T-helper 17 cell (primary cell): Measurements from ENCODE around the gene CCDC184. TPM values are rescaled to one million over a fixed set of nuclear protein-coding genes. Genes with fewer than 3 reads are reported as not detected.

Experiments used
- ATAC-seq: fragments of 150-1000 bp; cut with Tn5 transposase; 2 replicates; pipeline ENCODE4 v1.10.0; 2021; ENCODE audit warnings: mild to moderate bottlenecking, moderate library complexity
- DNase-seq, 3 donors: peaks; one replicate each; pipeline versions ENCODE4 v3.0.0 to v3.0.0-alpha.2; 2020 to 2021
- H3K9me3 ChIP-seq: one replicate; pipeline ENCODE4 v1.7.0; 2013; ENCODE audit warnings: low read length, mild to moderate bottlenecking; ENCODE audit not compliant: control insufficient read depth, poor library complexity, severe bottlenecking
- H3K27ac Mint-ChIP-seq: one replicate; pipeline ENCODE4 v1.8.0; 2022; ENCODE audit warnings: mild to moderate bottlenecking, moderate library complexity, mixed read lengths
- H3K27me3 Mint-ChIP-seq: one replicate; pipeline ENCODE4 v1.8.0; 2022; ENCODE audit warnings: mixed read lengths
- H3K36me3 Mint-ChIP-seq: one replicate; pipeline ENCODE4 v1.8.0; 2022; ENCODE audit warnings: low read depth, mixed read lengths
- H3K4me1 Mint-ChIP-seq: one replicate; pipeline ENCODE4 v1.8.0; 2022; ENCODE audit warnings: mild to moderate bottlenecking, mixed read lengths
- H3K4me3 Mint-ChIP-seq: one replicate; pipeline ENCODE4 v1.8.0; 2022; ENCODE audit warnings: mild to moderate bottlenecking, moderate library complexity, mixed read lengths
- total RNA-seq, 4 donors: library from RNA in 2 of 4; stranded (reverse) in 2 of 4; gene quantifications; one replicate each; pipeline ENCODE4 v1.2.3 and lab custom pipeline; 2022 to 2026

Gene CCDC184
- total RNA-seq, 2 donors from 2014 or later = 7.5 to 8.6 TPM

DNA sequence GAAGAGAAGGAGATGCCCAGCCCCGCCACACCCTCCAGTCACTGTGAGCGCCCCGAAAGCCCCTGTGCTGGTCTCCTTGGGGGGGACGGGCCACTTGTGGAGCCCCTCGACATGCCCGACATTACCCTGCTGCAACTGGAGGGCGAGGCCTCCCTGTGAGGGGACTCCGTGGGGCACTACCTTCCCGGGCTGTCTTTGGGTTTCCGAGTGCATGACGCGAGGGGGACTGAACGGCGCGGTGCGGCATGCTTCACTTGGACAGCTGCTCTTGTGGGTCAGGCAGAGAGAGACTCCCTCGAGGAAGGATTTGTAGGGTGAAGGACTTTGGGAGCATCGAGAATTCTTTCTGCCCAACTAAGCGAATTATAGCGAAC is 1.1 kb downstream of the CCDC184 start:
- H3K27me3 Mint-ChIP-seq = peaks cover 33% of the 10 kb centered on the region
- H3K4me3 Mint-ChIP-seq = peak overlapping the region; percentile 96
- peaks cover 5% of the 10 kb centered on the region for H3K36me3 Mint-ChIP-seq
- H3K9me3 ChIP-seq = no peaks in the 10 kb centered on the region
- no peak for ATAC-seq
- peak overlapping the region; percentile 90 for H3K27ac Mint-ChIP-seq
- H3K4me1 Mint-ChIP-seq = peaks cover 16% of the 10 kb centered on the region
- no peak for DNase-seq

DNA sequence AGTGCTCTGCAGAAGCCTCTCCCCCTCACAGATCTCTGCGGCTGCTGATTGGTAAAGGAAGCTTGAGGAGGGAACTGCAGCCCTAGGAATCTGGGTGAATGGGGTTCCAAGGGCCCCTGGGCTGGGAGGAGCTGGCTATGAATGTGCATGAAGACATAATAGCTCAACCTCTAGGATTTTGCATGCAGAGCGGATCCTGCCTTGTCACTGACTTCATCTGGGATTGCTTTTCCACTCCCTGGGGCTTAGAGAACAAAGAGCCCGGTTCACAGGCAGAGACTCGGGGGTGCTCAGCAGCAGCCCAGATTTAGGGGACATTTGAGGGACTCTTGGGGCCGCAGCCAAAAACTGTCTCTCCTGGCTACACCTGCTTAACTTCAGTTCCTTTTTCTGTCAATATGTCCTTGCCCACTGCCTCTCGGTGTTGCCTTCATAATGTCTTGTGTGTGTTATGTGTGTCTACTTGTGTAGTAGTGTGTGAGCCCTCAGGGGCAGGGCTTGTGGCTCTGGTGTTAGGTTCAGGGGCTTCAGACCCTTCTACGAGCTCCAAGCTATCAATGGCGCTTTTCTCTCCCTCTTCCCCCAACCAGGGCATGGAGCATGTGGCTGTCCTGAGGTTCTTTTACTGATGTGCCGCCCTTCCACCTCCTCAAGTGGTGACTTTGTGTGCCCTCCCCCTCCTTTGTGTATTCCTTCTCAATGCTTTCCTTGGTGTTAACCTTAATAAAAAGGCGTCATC is 1.9 kb downstream of the CCDC184 start:
- no peaks in the 10 kb centered on the region for H3K9me3 ChIP-seq
- Mint-ChIP-seq H3K27me3 (peaks cover 32% of the 10 kb centered on the region), H3K4me3 (peak overlapping the region; percentile 96), H3K4me1 (peaks cover 16% of the 10 kb centered on the region), H3K27ac (peak overlapping the region; percentile 71), H3K36me3 (peaks cover 5% of the 10 kb centered on the region)
- ATAC-seq = no peak
- DNase-seq = no peak

DNA sequence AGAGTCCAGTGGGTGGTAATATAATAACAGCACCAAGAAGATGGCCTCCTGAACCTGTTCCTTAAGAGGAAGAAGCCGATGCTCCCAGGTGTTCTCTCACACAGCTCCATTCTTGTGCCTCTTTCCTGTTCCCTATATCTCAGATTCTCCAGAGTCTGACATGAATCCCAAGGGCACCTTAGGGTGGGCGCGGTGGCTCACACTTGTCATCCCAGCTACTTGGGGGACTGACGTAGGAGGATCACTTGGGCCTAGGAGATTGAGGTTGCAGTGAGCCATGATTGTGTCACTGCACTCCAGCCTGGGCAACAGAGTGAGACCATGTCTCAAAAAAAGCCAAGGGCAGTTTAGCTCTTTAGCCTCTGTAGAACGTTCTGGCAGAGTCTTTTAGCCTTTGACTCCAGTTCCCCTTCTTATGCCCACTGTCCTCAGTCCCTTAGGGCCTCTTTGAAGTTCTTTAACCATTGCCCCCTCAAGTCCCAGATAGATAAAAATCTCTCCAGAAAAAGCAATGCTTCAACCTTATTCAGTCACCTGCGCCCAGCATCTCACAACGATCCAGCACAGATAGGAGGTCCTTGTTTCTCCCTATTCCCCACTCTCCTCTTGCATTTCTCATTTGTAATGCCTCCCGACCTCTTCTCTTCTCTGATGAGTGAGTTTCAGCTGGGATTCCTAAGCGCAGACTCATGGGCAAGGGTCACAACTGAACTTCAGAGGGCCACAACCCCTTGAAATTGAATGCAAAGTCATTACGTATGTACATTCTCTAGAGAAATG is 4.7 kb downstream of the CCDC184 start:
- H3K27me3 Mint-ChIP-seq = peaks cover 27% of the 10 kb centered on the region
- H3K4me1 Mint-ChIP-seq = peaks cover 11% of the 10 kb centered on the region
- H3K36me3 Mint-ChIP-seq = peaks cover 5% of the 10 kb centered on the region
- no peak overlapping the region for H3K27ac Mint-ChIP-seq
- ATAC-seq = no peak
- no peak for DNase-seq
- H3K4me3 Mint-ChIP-seq = no peak overlapping the region
- H3K9me3 ChIP-seq = no peaks in the 10 kb centered on the region

DNA sequence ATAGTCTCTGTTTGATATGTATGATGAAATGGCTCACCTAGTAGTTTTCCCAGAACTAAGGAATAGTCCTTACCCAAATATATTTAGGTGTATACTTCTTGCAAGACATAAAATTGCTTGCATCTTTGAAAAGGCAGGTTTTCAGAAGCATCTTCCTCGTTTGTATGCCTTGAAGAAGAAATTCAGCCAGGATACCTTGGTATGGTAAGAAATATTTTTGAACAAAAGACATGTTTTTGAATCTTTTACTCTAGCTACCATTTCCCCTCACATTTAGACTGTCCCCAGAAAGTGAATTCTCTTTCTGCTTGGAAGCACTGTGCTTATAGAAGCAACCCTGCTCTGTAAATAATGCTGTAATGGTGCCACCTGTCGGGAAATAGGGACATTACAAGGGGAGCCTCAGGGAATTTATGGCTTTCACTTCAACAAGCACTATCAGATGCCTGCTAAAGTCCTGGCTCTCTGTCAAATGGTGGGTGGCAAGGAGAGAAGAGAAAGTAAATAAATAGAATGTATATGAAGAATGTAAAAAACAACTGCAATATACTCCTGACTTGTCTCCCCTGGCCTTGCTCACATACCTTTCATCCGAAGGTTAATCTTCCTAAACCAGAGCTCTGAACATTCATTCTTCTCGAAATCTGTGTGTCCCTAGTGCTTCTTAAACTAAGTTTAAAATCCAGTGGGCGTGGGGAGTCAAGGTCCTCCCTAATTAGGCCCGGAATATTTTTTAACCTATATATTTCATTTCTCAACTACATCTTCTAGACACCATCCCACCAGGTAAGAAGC is 6.1 kb downstream of the CCDC184 start:
- H3K4me1 Mint-ChIP-seq = peaks cover 6% of the 10 kb centered on the region
- peaks cover 10% of the 10 kb centered on the region for H3K36me3 Mint-ChIP-seq
- H3K4me3 Mint-ChIP-seq = no peak overlapping the region
- no peak overlapping the region for H3K27ac Mint-ChIP-seq
- no peaks in the 10 kb centered on the region for H3K9me3 ChIP-seq
- H3K27me3 Mint-ChIP-seq = peaks cover 33% of the 10 kb centered on the region
- DNase-seq = peak in 2 of 3 donors; percentile 44 to 60
- peak; percentile 86 for ATAC-seq

- no peak for DNase-seq
- H3K9me3 ChIP-seq = no peaks in the 10 kb centered on the region
- Mint-ChIP-seq H3K27me3 (peaks cover 24% of the 10 kb centered on the region), H3K36me3 (peaks cover 7% of the 10 kb centered on the region), H3K4me1 (peaks cover 5% of the 10 kb centered on the region), H3K27ac (no peak overlapping the region), H3K4me3 (no peak overlapping the region)
- no peak for ATAC-seq
Observed at GRCh38 chr12:48191096-48191495, 7.7 kb downstream of the CCDC184 start.

- DNase-seq (no peak), ATAC-seq (no peak)
- no peaks in the 10 kb centered on the region for H3K9me3 ChIP-seq
- Mint-ChIP-seq H3K4me3 (no peak overlapping the region), H3K4me1 (peaks cover 8% of the 10 kb centered on the region), H3K36me3 (peaks cover 10% of the 10 kb centered on the region), H3K27me3 (peaks cover 22% of the 10 kb centered on the region), H3K27ac (no peak overlapping the region)
Observed at GRCh38 chr12:48192861-48193260, 9.4 kb downstream of the CCDC184 start.

DNA sequence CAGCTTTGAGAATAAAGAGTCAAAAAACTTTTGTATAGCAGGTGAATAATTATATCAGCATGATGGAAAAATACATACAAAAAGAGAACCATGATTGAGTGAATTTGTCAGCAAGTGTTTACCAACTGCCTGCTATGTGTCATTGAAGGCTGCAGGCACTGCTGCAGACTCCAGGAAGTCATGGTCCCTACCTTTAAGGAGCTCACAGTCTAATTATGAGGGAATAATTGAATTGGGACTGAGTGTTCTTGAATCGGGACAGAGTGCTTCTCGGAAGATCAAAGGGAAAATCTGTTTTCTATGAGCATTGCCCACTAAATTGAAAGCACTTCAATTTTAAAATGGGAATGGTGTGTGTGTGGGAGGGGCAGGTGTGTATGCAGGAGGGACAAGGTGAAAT is 10.2 kb downstream of the CCDC184 start:
- no peak overlapping the region for H3K4me3 Mint-ChIP-seq
- H3K4me1 Mint-ChIP-seq = peaks cover 13% of the 10 kb centered on the region
- H3K9me3 ChIP-seq = no peaks in the 10 kb centered on the region
- peaks cover 10% of the 10 kb centered on the region for H3K36me3 Mint-ChIP-seq
- ATAC-seq (no peak), DNase-seq (no peak)
- peaks cover 22% of the 10 kb centered on the region for H3K27me3 Mint-ChIP-seq
- H3K27ac Mint-ChIP-seq = no peak overlapping the region

GRCh38 chr12:48194799-48195201 is 11.4 kb downstream of the CCDC184 start:
- H3K27ac Mint-ChIP-seq = no peak overlapping the region
- peaks cover 10% of the 10 kb centered on the region for H3K36me3 Mint-ChIP-seq
- H3K27me3 Mint-ChIP-seq = peaks cover 22% of the 10 kb centered on the region
- no peak overlapping the region for H3K4me3 Mint-ChIP-seq
- no peaks in the 10 kb centered on the region for H3K9me3 ChIP-seq
- ATAC-seq = no peak
- no peak for DNase-seq
- H3K4me1 Mint-ChIP-seq = peaks cover 21% of the 10 kb centered on the region

DNA sequence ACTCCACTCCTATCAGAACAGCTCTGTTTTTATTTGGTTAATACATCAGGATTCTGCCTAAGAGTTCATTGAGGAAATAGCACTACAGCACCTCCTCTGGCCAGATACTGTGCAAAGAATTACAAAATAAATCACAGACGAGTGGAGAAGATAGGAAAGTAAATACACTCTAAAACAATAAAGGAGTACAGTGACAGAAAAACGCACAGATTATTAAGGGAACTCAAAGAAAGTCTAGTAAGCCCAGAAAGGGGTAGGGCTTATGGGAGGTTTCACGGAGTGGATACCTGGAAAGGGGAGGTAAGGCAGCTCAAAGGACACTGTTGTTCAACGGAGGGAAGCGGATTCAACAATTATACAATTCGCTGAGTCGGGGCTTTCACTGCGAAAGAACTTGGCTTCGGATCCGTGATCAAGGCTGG is 14.1 kb downstream of the CCDC184 start:
- H3K4me1 Mint-ChIP-seq = peaks cover 36% of the 10 kb centered on the region
- peak overlapping the region; percentile 99 for H3K4me3 Mint-ChIP-seq
- H3K27ac Mint-ChIP-seq = peak overlapping the region; percentile 99
- H3K9me3 ChIP-seq = peaks cover 4% of the 10 kb centered on the region
- DNase-seq (no peak), ATAC-seq (peak; percentile 63)
- H3K27me3 Mint-ChIP-seq = peaks cover 13% of the 10 kb centered on the region
- H3K36me3 Mint-ChIP-seq = peaks cover 10% of the 10 kb centered on the region

DNA sequence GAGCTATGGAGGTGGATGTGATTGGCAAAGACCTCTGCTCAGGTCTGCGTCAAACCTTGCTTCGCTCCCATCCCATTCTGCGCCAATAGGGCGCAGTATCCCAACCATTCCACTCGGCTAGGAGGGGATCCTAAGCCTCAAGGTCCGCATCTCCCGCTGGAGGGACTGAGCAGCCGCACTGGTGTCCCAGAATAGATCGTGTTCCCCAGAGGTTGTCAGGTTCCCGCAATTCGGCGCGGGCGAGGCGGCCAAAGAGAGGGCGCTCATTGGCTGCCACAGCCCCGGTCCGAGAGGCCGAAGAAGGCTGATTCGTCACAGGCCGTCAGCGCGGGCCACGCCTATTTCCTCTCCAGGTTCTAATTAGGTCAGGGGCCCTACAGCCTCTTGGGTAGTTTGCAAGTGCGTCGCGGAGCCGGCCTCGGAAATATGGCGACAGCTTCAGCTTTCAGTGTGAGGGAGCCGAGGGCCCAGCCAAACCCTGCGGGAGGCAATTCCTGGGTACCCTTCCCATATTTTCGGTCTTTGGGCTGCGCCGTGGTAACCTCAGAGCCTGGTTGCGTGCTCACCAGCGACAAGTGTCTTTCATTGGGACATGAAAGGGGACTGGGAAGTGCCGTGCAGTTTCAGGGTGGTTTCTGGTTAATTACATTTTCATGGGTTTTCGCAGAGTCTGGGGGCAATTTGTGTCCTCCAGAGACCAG is 14.7 kb downstream of the CCDC184 start:
- H3K27me3 Mint-ChIP-seq = peaks cover 13% of the 10 kb centered on the region
- H3K9me3 ChIP-seq = peaks cover 4% of the 10 kb centered on the region
- H3K4me3 Mint-ChIP-seq = peak overlapping the region; percentile 99
- peak overlapping the region; percentile 99 for H3K27ac Mint-ChIP-seq
- DNase-seq (peak; percentile 77 to 79 (median 77)), ATAC-seq (peak; percentile 93)
- peaks cover 10% of the 10 kb centered on the region for H3K36me3 Mint-ChIP-seq
- H3K4me1 Mint-ChIP-seq = peaks cover 36% of the 10 kb centered on the region

DNA sequence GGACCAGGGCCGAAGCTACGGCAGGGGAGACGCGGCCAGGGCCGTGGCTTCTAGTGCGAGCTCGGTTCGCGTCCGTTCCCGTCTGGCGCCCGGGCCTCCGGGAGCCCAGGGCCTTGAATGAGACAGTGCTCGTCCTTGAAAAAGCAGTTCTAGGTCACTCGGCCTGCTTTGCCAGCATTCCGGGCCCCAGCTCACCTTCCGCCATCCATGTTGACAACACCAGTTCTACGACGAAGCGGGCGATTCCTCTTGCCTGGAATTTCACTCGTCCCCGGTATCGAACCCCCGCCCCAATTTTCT is 15.2 kb downstream of the CCDC184 start:
- Mint-ChIP-seq H3K4me1 (peaks cover 35% of the 10 kb centered on the region), H3K4me3 (peak overlapping the region; percentile 99), H3K36me3 (peaks cover 10% of the 10 kb centered on the region), H3K27me3 (peaks cover 11% of the 10 kb centered on the region), H3K27ac (peak overlapping the region; percentile 99)
- peaks cover 5% of the 10 kb centered on the region for H3K9me3 ChIP-seq
- DNase-seq (peak in 1 of 3 donors; percentile 14), ATAC-seq (peak; percentile 16)

DNA sequence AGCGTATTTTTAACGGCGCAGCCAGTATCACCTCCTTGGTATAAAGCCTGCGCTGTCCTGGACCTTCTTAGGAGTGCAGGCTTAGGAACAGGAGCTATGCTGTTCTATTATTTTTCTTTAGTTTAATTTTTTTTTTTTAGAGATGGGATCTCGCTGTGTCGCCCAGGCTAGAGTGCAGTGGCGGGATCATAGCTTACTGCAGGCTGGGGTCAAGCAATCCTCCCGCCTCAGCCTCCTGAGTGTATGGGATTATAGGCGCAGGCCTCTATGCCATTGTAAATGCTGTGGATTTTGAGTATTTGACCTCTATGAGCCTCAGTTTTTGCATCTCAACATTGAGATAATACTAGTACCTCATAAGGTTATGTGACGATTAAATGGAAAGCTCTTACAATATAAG is 15.5 kb downstream of the CCDC184 start:
- H3K27ac Mint-ChIP-seq = peak overlapping the region; percentile 99
- peak overlapping the region; percentile 99 for H3K4me3 Mint-ChIP-seq
- H3K9me3 ChIP-seq = peaks cover 6% of the 10 kb centered on the region
- H3K27me3 Mint-ChIP-seq = peaks cover 7% of the 10 kb centered on the region
- ATAC-seq = no peak
- no peak for DNase-seq
- H3K4me1 Mint-ChIP-seq = peaks cover 33% of the 10 kb centered on the region
- peaks cover 8% of the 10 kb centered on the region for H3K36me3 Mint-ChIP-seq
